WERI-Rb-1 (cell line): ENCODE results near the gene MCM7.

ENCODE experiments used
- DNase-seq: peaks from one replicate; pipeline ENCODE4 v3.0.0-alpha.2; 2020
- H3K27ac ChIP-seq: fragments of 250-450 bp; sonication (Bioruptor Pico); 2 replicates; pipeline ENCODE4 v1.5.1; 2020; ENCODE audit warnings: mild to moderate bottlenecking, moderate library complexity
- H3K27me3 ChIP-seq: fragments of 250-450 bp; sonication (Bioruptor Pico); 2 replicates; pipeline ENCODE4 v1.5.1; 2021; ENCODE audit warnings: mild to moderate bottlenecking, low read depth, moderate library complexity; ENCODE audit not compliant: insufficient read depth, severe bottlenecking
- H3K36me3 ChIP-seq: fragments of 250-450 bp; sonication (Bioruptor Pico); 2 replicates; pipeline ENCODE4 v1.5.1; 2020; ENCODE audit warnings: mild to moderate bottlenecking, moderate library complexity
- H3K4me3 ChIP-seq: 2 replicates; pipeline ENCODE4 v1.5.1; 2011; ENCODE audit warnings: low read depth, mild to moderate bottlenecking, control low read depth, low read length
- H3K9me3 ChIP-seq: fragments of 250-450 bp; sonication (Bioruptor Pico); 2 replicates; pipeline ENCODE4 v1.5.1; 2021; ENCODE audit warnings: mild to moderate bottlenecking, moderate library complexity; ENCODE audit not compliant: severe bottlenecking
- TF ChIP-seq, protein P1 (sequence below): IDR thresholded peaks from 2 replicates; pipeline ENCODE4 v1.5.1; 2011; ENCODE audit warnings: low read depth, mild to moderate bottlenecking, control low read depth, inconsistent platforms, low read length

Gene MCM7

GRCh38 chr7:100118388-100119071, 17.3 kb upstream of the MCM7 start:
- Histone ChIP-seq H3K9me3 (no peaks in the 10 kb centered on the region), H3K27me3 (no peaks in the 10 kb centered on the region), H3K27ac (peak overlapping the region; percentile 90), H3K36me3 (peaks cover 5% of the 10 kb centered on the region), H3K4me3 (peak overlapping the region; percentile 88)
- TF ChIP-seq, protein P1, sequence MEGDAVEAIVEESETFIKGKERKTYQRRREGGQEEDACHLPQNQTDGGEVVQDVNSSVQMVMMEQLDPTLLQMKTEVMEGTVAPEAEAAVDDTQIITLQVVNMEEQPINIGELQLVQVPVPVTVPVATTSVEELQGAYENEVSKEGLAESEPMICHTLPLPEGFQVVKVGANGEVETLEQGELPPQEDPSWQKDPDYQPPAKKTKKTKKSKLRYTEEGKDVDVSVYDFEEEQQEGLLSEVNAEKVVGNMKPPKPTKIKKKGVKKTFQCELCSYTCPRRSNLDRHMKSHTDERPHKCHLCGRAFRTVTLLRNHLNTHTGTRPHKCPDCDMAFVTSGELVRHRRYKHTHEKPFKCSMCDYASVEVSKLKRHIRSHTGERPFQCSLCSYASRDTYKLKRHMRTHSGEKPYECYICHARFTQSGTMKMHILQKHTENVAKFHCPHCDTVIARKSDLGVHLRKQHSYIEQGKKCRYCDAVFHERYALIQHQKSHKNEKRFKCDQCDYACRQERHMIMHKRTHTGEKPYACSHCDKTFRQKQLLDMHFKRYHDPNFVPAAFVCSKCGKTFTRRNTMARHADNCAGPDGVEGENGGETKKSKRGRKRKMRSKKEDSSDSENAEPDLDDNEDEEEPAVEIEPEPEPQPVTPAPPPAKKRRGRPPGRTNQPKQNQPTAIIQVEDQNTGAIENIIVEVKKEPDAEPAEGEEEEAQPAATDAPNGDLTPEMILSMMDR, result no peak
- DNase-seq, result no peak

DNA sequence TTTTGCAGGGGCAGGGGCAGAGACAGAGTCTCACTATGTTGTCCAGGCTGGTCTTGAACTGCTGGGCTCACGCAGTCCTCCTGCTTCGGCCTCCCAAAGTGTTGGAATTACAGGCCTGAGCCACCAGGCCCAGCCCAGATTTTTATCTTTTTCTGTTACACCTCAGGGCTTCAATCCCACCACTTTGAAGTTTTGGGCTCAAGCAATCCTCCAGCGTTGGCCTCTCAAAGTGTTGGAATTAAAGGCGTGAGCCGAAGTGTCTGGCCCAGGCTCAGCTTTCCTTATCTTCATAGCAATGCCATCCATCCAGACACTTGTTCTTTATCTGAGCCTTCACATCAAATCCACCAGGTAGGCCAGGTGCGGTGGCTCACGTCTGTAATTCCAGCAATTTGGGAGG, 13.8 kb upstream of the MCM7 start:
- no peaks in the 10 kb centered on the region for H3K9me3 ChIP-seq
- H3K36me3 ChIP-seq, result peaks cover 34% of the 10 kb centered on the region
- DNase-seq, result no peak
- no peak overlapping the region for H3K27ac ChIP-seq
- H3K4me3 ChIP-seq, result no peak overlapping the region
- TF ChIP-seq, protein P1, result no peak
- no peaks in the 10 kb centered on the region for H3K27me3 ChIP-seq

DNA sequence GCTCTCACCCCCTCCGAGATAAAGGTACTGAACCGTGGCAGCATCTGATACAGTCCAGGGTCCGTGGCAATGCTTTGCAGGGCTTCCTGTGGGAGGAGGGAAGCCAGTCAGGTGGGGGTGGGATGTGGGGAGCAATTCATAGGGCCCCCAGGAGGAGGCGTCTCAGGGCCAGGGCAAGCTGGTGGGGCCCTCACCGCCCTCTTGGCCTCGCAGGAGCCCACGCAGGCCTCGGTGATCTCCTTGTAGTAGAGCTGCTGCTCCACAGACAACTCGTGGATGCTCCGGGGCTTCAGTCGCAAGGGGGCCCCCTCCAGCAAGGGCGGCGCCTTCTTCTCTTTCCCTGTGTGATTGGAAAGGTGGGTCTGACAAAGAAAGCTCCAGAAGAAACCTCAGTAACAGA, 10.7 kb upstream of the MCM7 start:
- H3K27me3 ChIP-seq, result no peaks in the 10 kb centered on the region
- peaks cover 65% of the 10 kb centered on the region for H3K36me3 ChIP-seq
- no peak overlapping the region for H3K27ac ChIP-seq
- H3K4me3 ChIP-seq, result no peak overlapping the region
- H3K9me3 ChIP-seq, result no peaks in the 10 kb centered on the region
- TF ChIP-seq, protein P1, result no peak
- no peak for DNase-seq

DNA sequence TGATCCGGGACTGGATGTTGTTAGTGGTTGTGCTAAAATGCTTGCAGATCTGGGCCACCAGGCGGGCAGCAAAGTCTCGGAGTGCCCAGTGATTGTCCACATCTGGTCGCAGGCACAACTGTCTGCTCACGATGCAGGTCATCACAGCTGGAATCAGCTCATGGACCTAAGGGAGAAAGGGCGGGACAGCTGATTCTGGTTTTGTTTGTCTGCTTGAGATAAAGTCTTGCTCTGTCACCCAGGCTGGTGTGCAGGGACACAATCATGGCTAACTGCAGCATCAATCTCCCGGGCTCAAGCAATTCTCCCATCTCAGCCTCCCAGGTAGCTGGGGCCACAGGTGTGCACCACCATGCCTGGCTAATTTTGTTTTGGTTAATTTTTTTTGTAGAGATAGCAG, 10.0 kb upstream of the MCM7 start:
- Histone ChIP-seq H3K27ac (no peak overlapping the region), H3K9me3 (no peaks in the 10 kb centered on the region), H3K27me3 (no peaks in the 10 kb centered on the region), H3K4me3 (no peak overlapping the region), H3K36me3 (peaks cover 71% of the 10 kb centered on the region)
- DNase-seq, result no peak
- TF ChIP-seq, protein P1, result no peak

GRCh38 chr7:100109521-100110163, 8.4 kb upstream of the MCM7 start:
- Histone ChIP-seq H3K9me3 (no peaks in the 10 kb centered on the region), H3K27me3 (no peaks in the 10 kb centered on the region), H3K4me3 (no peak overlapping the region), H3K27ac (no peak overlapping the region), H3K36me3 (peaks cover 87% of the 10 kb centered on the region)
- TF ChIP-seq, protein P1, result peak; percentile 59
- no peak for DNase-seq
